ENCODE results near the gene PLXNA4. TPM values are rescaled to one million over a fixed set of nuclear protein-coding genes. Genes with fewer than 3 reads are reported as not detected.

Gene PLXNA4
- total RNA-seq, 1 donor from 2014 or later: 3.5 TPM

- Mint-ChIP-seq H3K9me3 (ENCODE audit: unreplicated experiment) (peaks cover 5% of the 10 kb centered on the region), H3K4me3 (ENCODE audit: unreplicated experiment) (no peak overlapping the region), H3K27ac (ENCODE audit: unreplicated experiment) (no peak overlapping the region), H3K36me3 (ENCODE audit: low read depth, unreplicated experiment) (peaks cover 9% of the 10 kb centered on the region), H3K27me3 (ENCODE audit: unreplicated experiment) (peaks cover 8% of the 10 kb centered on the region), H3K4me1 (ENCODE audit: unreplicated experiment) (peaks cover 10% of the 10 kb centered on the region)
- TF ChIP-seq, protein P1, sequence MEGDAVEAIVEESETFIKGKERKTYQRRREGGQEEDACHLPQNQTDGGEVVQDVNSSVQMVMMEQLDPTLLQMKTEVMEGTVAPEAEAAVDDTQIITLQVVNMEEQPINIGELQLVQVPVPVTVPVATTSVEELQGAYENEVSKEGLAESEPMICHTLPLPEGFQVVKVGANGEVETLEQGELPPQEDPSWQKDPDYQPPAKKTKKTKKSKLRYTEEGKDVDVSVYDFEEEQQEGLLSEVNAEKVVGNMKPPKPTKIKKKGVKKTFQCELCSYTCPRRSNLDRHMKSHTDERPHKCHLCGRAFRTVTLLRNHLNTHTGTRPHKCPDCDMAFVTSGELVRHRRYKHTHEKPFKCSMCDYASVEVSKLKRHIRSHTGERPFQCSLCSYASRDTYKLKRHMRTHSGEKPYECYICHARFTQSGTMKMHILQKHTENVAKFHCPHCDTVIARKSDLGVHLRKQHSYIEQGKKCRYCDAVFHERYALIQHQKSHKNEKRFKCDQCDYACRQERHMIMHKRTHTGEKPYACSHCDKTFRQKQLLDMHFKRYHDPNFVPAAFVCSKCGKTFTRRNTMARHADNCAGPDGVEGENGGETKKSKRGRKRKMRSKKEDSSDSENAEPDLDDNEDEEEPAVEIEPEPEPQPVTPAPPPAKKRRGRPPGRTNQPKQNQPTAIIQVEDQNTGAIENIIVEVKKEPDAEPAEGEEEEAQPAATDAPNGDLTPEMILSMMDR (IDR thresholded peaks at IDR 0.05; ENCODE audit: unreplicated experiment): no peak
- DNase-seq (ENCODE audit: low spot score): no peak
Observed at GRCh38 chr7:132554446-132554845, 21.8 kb downstream of the PLXNA4 start.

GRCh38 chr7:132553031-132553430 lies 23.2 kb downstream of the PLXNA4 start:
- Mint-ChIP-seq H3K27ac (ENCODE audit: unreplicated experiment) (no peak overlapping the region), H3K27me3 (ENCODE audit: unreplicated experiment) (peaks cover 8% of the 10 kb centered on the region), H3K4me1 (ENCODE audit: unreplicated experiment) (peaks cover 10% of the 10 kb centered on the region)

DNA sequence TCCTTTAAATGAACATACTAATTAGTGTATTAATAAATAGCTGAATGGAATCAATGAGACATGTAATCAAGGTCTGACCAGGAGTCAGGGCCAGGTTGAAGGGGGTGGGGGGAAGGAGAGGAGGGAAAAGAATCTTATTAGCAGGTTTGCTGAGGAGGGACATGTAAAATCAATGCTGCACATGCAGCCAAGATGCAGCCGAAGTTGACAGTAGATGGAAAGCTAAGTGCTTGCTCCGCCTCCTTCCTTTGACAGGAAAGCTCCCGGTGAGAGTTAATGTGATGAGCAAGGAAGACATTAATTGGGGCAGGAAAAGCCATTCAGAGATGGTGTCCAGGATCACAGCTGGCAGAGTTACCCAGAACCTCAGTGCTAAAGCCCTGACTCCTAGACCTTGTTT lies 24.4 kb downstream of the PLXNA4 start:
- Mint-ChIP-seq H3K4me1 (ENCODE audit: unreplicated experiment) (peaks cover 10% of the 10 kb centered on the region), H3K36me3 (ENCODE audit: low read depth, unreplicated experiment) (peaks cover 10% of the 10 kb centered on the region), H3K4me3 (ENCODE audit: unreplicated experiment) (no peak overlapping the region), H3K27me3 (ENCODE audit: unreplicated experiment) (peaks cover 8% of the 10 kb centered on the region), H3K9me3 (ENCODE audit: unreplicated experiment) (peaks cover 5% of the 10 kb centered on the region), H3K27ac (ENCODE audit: unreplicated experiment) (no peak overlapping the region)
- DNase-seq (ENCODE audit: low spot score): no peak
- TF ChIP-seq, protein P1 (IDR thresholded peaks at IDR 0.05; ENCODE audit: unreplicated experiment): no peak

More at GRCh38 chr7:132553031-132553430, 23.2 kb downstream of the PLXNA4 start:
- Mint-ChIP-seq H3K4me3 (ENCODE audit: unreplicated experiment) (no peak overlapping the region), H3K9me3 (ENCODE audit: unreplicated experiment) (peaks cover 5% of the 10 kb centered on the region), H3K36me3 (ENCODE audit: low read depth, unreplicated experiment) (peaks cover 10% of the 10 kb centered on the region)
- TF ChIP-seq, protein P1 (IDR thresholded peaks at IDR 0.05; ENCODE audit: unreplicated experiment): no peak
- DNase-seq (ENCODE audit: low spot score): no peak

DNA sequence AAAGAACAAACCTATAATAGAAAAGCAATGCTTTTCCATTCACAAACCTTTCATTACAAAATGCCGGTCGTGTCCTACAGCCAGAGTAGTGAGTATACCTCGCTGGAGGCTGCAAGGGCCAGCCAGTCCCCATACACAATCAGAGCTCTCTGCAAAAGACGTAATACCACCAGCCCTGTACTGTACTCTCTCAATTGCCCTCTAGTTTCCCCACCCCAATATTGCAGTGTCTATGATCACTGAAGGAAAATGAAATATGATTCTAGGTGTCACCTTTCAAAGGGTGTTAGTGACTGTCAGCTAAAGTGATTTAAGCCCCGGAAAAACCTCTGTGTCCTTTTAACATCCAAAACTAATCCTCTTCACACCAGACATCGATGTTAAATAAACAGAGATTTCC lies 24.8 kb downstream of the PLXNA4 start:
- TF ChIP-seq, protein P1 (IDR thresholded peaks at IDR 0.05; ENCODE audit: unreplicated experiment): no peak
- H3K4me1 Mint-ChIP-seq (ENCODE audit: unreplicated experiment): peaks cover 10% of the 10 kb centered on the region
- H3K27ac Mint-ChIP-seq (ENCODE audit: unreplicated experiment): no peak overlapping the region
- H3K4me3 Mint-ChIP-seq (ENCODE audit: unreplicated experiment): no peak overlapping the region
- H3K36me3 Mint-ChIP-seq (ENCODE audit: low read depth, unreplicated experiment): peaks cover 10% of the 10 kb centered on the region
- H3K9me3 Mint-ChIP-seq (ENCODE audit: unreplicated experiment): peaks cover 5% of the 10 kb centered on the region
- DNase-seq (ENCODE audit: low spot score): no peak
- peaks cover 8% of the 10 kb centered on the region for H3K27me3 Mint-ChIP-seq (ENCODE audit: unreplicated experiment)

DNA sequence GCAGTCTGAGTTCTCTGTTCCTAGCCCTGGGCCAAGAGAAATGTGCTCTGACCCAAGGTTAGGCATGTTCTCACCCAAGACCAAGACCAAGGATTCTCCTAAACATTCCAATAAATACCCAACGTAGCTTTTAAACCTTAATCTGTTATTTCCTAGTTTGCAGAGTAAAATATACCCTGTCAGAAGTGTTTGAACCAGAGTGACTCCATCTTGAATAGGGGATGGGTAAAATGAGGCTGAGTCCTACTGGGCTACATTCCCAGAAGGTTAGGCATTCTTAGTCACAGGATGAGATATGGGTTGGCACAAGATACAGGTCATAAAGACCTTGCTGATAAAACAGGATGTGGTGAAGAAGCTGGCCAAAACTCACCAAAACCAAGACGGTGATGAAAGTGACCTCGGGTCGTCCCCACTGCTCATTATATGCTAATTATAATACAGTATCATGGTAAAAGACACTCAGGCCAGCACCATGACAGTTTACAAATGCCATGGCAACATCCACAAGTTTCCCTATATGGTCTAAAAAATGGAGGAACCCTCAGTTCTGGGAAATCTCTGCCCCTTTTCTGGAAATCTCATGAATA lies 27.7 kb downstream of the PLXNA4 start:
- TF ChIP-seq, protein P1 (IDR thresholded peaks at IDR 0.05; ENCODE audit: unreplicated experiment): no peak
- H3K9me3 Mint-ChIP-seq (ENCODE audit: unreplicated experiment): peaks cover 5% of the 10 kb centered on the region
- H3K4me3 Mint-ChIP-seq (ENCODE audit: unreplicated experiment): no peak overlapping the region
- peaks cover 18% of the 10 kb centered on the region for H3K4me1 Mint-ChIP-seq (ENCODE audit: unreplicated experiment)
- H3K27me3 Mint-ChIP-seq (ENCODE audit: unreplicated experiment): peaks cover 10% of the 10 kb centered on the region
- no peak for DNase-seq (ENCODE audit: low spot score)
- H3K27ac Mint-ChIP-seq (ENCODE audit: unreplicated experiment): no peak overlapping the region
- H3K36me3 Mint-ChIP-seq (ENCODE audit: low read depth, unreplicated experiment): peaks cover 10% of the 10 kb centered on the region

Measured in endothelial cell (in vitro differentiated cells).